CD4-positive, CD25-positive, alpha-beta regulatory T cell (primary cell): ENCODE measurements around the gene ZNF500. TPM values are rescaled to one million over a fixed set of nuclear protein-coding genes. Genes with fewer than 3 reads are reported as not detected.
"Not testable (repeated sequence)": the region's sequence is repeated elsewhere in the genome, so short reads cannot be mapped to it uniquely, and the experiment has no call there.

Experiments used
- ATAC-seq, 2 donors: fragments of 150-1000 bp; cut with Tn5 transposase; one replicate each; pipeline ENCODE4 v1.10.0; 2021; ENCODE audit warnings: low read depth in 2 of 2, moderate number of reproducible peaks in 2 of 2, moderate library complexity in 1 of 2
- DNase-seq, 3 donors: peaks; one replicate each; pipeline versions ENCODE4 v3.0.0 to v3.0.0-alpha.2; 2012 to 2022; ENCODE audit warnings: mixed read lengths in 1 of 3
- H3K27ac ChIP-seq: one replicate; pipeline ENCODE4 v1.7.0; 2013; ENCODE audit warnings: mild to moderate bottlenecking, low read length; ENCODE audit not compliant: insufficient read depth, poor library complexity, severe bottlenecking
- H3K27me3 ChIP-seq: one replicate; pipeline ENCODE4 v1.7.0; 2013; ENCODE audit warnings: low read length; ENCODE audit not compliant: control insufficient read depth, insufficient read depth
- H3K36me3 ChIP-seq: one replicate; pipeline ENCODE4 v1.7.0; 2013; ENCODE audit warnings: mild to moderate bottlenecking, low read length, moderate library complexity; ENCODE audit not compliant: control insufficient read depth, insufficient read depth
- H3K4me1 ChIP-seq: 2 replicates; pipeline ENCODE4 v1.7.0; 2013; ENCODE audit warnings: mild to moderate bottlenecking, low read length; ENCODE audit not compliant: insufficient read depth, control insufficient read depth, poor library complexity, severe bottlenecking
- H3K4me3 ChIP-seq: one replicate; pipeline ENCODE4 v1.7.0; 2013; ENCODE audit warnings: low read depth, mild to moderate bottlenecking, low read length, moderate library complexity
- H3K9me3 ChIP-seq, 2 experiments: 1 replicate in 1 of 2; 2 replicates in 1 of 2; pipeline ENCODE4 v1.7.0; 2013; ENCODE audit warnings: low read length in 2 of 2, mild to moderate bottlenecking in 1 of 2, moderate library complexity in 1 of 2; ENCODE audit not compliant: control insufficient read depth in 2 of 2
- H3K27ac Mint-ChIP-seq, 3 donors: one replicate each; pipeline ENCODE4 v1.8.0; 2020 to 2022; ENCODE audit warnings: mild to moderate bottlenecking in 3 of 3, mixed read lengths in 3 of 3, moderate library complexity in 2 of 3
- H3K27me3 Mint-ChIP-seq: one replicate; pipeline ENCODE4 v1.8.0; 2022; ENCODE audit warnings: mild to moderate bottlenecking, mixed read lengths
- H3K36me3 Mint-ChIP-seq: one replicate; pipeline ENCODE4 v1.8.0; 2020; ENCODE audit warnings: mixed read lengths
- H3K4me1 Mint-ChIP-seq, 4 donors: one replicate each; pipeline ENCODE4 v1.8.0; 2020 to 2022; ENCODE audit warnings: mixed read lengths in 4 of 4, mild to moderate bottlenecking in 1 of 4
- H3K4me3 Mint-ChIP-seq, 4 donors: one replicate each; pipeline ENCODE4 v1.8.0; 2020 to 2022; ENCODE audit warnings: mild to moderate bottlenecking in 4 of 4, mixed read lengths in 4 of 4, moderate library complexity in 3 of 4
- H3K9me3 Mint-ChIP-seq, 7 donors: one replicate each; pipeline ENCODE4 v1.8.0; 2020 to 2022; ENCODE audit warnings: mixed read lengths in 7 of 7, mild to moderate bottlenecking in 3 of 7, moderate library complexity in 2 of 7
- polyA plus RNA-seq, 4 donors: library from polyadenylated mRNA; unstranded; fragments of 300-500 nt; fragmentation: Illumina TruSeq; gene quantifications; one replicate each; pipeline ENCODE4 v1.2.3, GENCODE V29; 2021
- total RNA-seq: library from RNA; stranded (reverse); gene quantifications from one replicate; pipeline ENCODE4 v1.2.3, GENCODE V29; 2022

ZNF500 gene
- total and polyA plus RNA-seq, 5 donors from 2014 or later, result 4.5 to 16.9 (median 12.3) TPM

- Histone ChIP-seq H3K9me3 (no peaks in the 10 kb centered on the region), H3K4me1 (no peaks in the 10 kb centered on the region), H3K36me3 (no peaks in the 10 kb centered on the region), H3K4me3 (no peak overlapping the region), H3K27me3 (no peaks in the 10 kb centered on the region), H3K27ac (no peak overlapping the region)
- no peak for ATAC-seq
- Mint-ChIP-seq H3K4me1 (peaks cover 5 to 23% (median 8%) of the 10 kb centered on the region in 4 donors), H3K27me3 (peaks cover 5% of the 10 kb centered on the region), H3K36me3 (no peaks in the 10 kb centered on the region), H3K4me3 (no peak overlapping the region), H3K27ac (no peak overlapping the region), H3K9me3 (no peaks in the 10 kb centered on the region)
- no peak for DNase-seq
Observed at GRCh38 chr16:4745274-4745569, 21.7 kb downstream of the ZNF500 start.

- Histone ChIP-seq H3K4me3 (no peak overlapping the region), H3K27me3 (no peaks in the 10 kb centered on the region), H3K36me3 (no peaks in the 10 kb centered on the region), H3K9me3 (no peaks in the 10 kb centered on the region), H3K27ac (no peak overlapping the region), H3K4me1 (no peaks in the 10 kb centered on the region)
- peaks cover 5% of the 10 kb centered on the region for H3K27me3 Mint-ChIP-seq
- H3K4me1 Mint-ChIP-seq, result peaks cover 5 to 23% (median 8%) of the 10 kb centered on the region in 4 donors
- H3K4me3 Mint-ChIP-seq, result no peak overlapping the region
- ATAC-seq, result no peak
- no peak for DNase-seq
- H3K27ac Mint-ChIP-seq, result no peak overlapping the region
- no peaks in the 10 kb centered on the region for H3K9me3 Mint-ChIP-seq
- no peaks in the 10 kb centered on the region for H3K36me3 Mint-ChIP-seq
Observed at GRCh38 chr16:4744555-4745273, 22.2 kb downstream of the ZNF500 start.

- no peaks in the 10 kb centered on the region for H3K9me3 ChIP-seq
- H3K36me3 ChIP-seq, result no peaks in the 10 kb centered on the region
- Mint-ChIP-seq H3K27me3 (peaks cover 5% of the 10 kb centered on the region), H3K36me3 (no peaks in the 10 kb centered on the region), H3K4me3 (peak overlapping the region in 3 of 4 donors; percentile 11 to 73 (median 66)), H3K4me1 (peaks cover 5 to 21% (median 8%) of the 10 kb centered on the region in 4 donors), H3K27ac (no peak overlapping the region), H3K9me3 (no peaks in the 10 kb centered on the region)
- H3K27ac ChIP-seq, result no peak overlapping the region
- peak overlapping the region; percentile 24 for H3K4me3 ChIP-seq
- ATAC-seq, result no peak
- H3K4me1 ChIP-seq, result no peaks in the 10 kb centered on the region
- no peaks in the 10 kb centered on the region for H3K27me3 ChIP-seq
- DNase-seq, result no peak
Observed at GRCh38 chr16:4743226-4743878, 23.6 kb downstream of the ZNF500 start.

- Mint-ChIP-seq H3K4me1 (peaks cover 0 to 16% (median 10%) of the 10 kb centered on the region in 4 donors), H3K4me3 (peak overlapping the region in 1 of 4 donors; percentile 71)
- not testable (repeated sequence) for ATAC-seq, H3K27ac Mint-ChIP-seq, H3K9me3 Mint-ChIP-seq, H3K36me3 ChIP-seq, H3K4me3 ChIP-seq, H3K27me3 ChIP-seq, DNase-seq, H3K9me3 ChIP-seq, H3K27me3 Mint-ChIP-seq, H3K27ac ChIP-seq, H3K36me3 Mint-ChIP-seq
- peaks cover 16% of the 10 kb centered on the region for H3K4me1 ChIP-seq
Observed at GRCh38 chr16:4738370-4738769, 28.6 kb downstream of the ZNF500 start.

GRCh38 chr16:4737545-4737944 is 29.4 kb downstream of the ZNF500 start:
- Histone ChIP-seq H3K9me3 (no peaks in the 10 kb centered on the region), H3K36me3 (no peaks in the 10 kb centered on the region), H3K4me3 (no peak overlapping the region), H3K27ac (no peak overlapping the region), H3K4me1 (peaks cover 19% of the 10 kb centered on the region), H3K27me3 (no peaks in the 10 kb centered on the region)
- DNase-seq (no peak), ATAC-seq (no peak)
- Mint-ChIP-seq H3K4me3 (peak overlapping the region in 1 of 4 donors; percentile 71), H3K36me3 (no peaks in the 10 kb centered on the region), H3K9me3 (no peaks in the 10 kb centered on the region), H3K4me1 (peaks cover 4 to 21% (median 12%) of the 10 kb centered on the region in 4 donors), H3K27ac (no peak overlapping the region), H3K27me3 (peaks cover 5% of the 10 kb centered on the region)

GRCh38 chr16:4736546-4736945 is 30.4 kb downstream of the ZNF500 start:
- no peaks in the 10 kb centered on the region for H3K9me3 ChIP-seq
- no peaks in the 10 kb centered on the region for H3K9me3 Mint-ChIP-seq
- no peak for ATAC-seq
- no peak overlapping the region for H3K4me3 ChIP-seq
- no peak overlapping the region for H3K27ac ChIP-seq
- H3K4me1 Mint-ChIP-seq, result peaks cover 5 to 22% (median 13%) of the 10 kb centered on the region in 4 donors
- no peak for DNase-seq
- H3K27me3 Mint-ChIP-seq, result peaks cover 5% of the 10 kb centered on the region
- peak overlapping the region in 1 of 3 donors; percentile 49 for H3K27ac Mint-ChIP-seq
- H3K36me3 ChIP-seq, result no peaks in the 10 kb centered on the region
- no peaks in the 10 kb centered on the region for H3K36me3 Mint-ChIP-seq
- H3K4me1 ChIP-seq, result peaks cover 19% of the 10 kb centered on the region
- H3K27me3 ChIP-seq, result no peaks in the 10 kb centered on the region
- H3K4me3 Mint-ChIP-seq, result peak overlapping the region; percentile 19 to 84 (median 48)

- Mint-ChIP-seq H3K36me3 (no peaks in the 10 kb centered on the region), H3K27me3 (peaks cover 5% of the 10 kb centered on the region), H3K4me3 (peak overlapping the region; percentile 90 to 98 (median 96)), H3K27ac (peak overlapping the region; percentile 87 to 89 (median 89)), H3K4me1 (peaks cover 5 to 22% (median 15%) of the 10 kb centered on the region in 4 donors), H3K9me3 (no peaks in the 10 kb centered on the region)
- Histone ChIP-seq H3K4me1 (peaks cover 19% of the 10 kb centered on the region), H3K36me3 (peaks cover 3% of the 10 kb centered on the region), H3K27ac (peak overlapping the region; percentile 82), H3K27me3 (no peaks in the 10 kb centered on the region), H3K4me3 (peak overlapping the region; percentile 75), H3K9me3 (no peaks in the 10 kb centered on the region)
- peak; percentile 91 to 93 (median 92) for DNase-seq
- peak; percentile 80 to 81 for ATAC-seq
Observed at GRCh38 chr16:4734730-4735535, 32.0 kb downstream of the ZNF500 start.
